Stimulated activated CD4-positive, alpha-beta T cell treated with anti-CD3 and anti-CD28 coated beads, Interleukin-15, amount 100 ng/mL, for 1 hour (primary cell): ENCODE data around the gene FBXW8.

Experiments used
- DNase-seq, 2 donors: peaks; one replicate each; pipeline ENCODE4 v3.0.0-alpha.2; 2020; ENCODE audit warnings: low read depth in 1 of 2, low spot score in 1 of 2

FBXW8 gene

GRCh38 chr12:116910645-116911451 is at the start of gene FBXW8:
TSS of gene FBXW8 (plus strand) at chr12:116910950. CDS start at chr12:116911038, 88 bp downstream.
- DNase-seq: peak; percentile 28 to 54

GRCh38 chr12:116861320-116861719 is 49.4 kb upstream of the FBXW8 start:
- DNase-seq: no peak

GRCh38 chr12:116862167-116862566 is 48.6 kb upstream of the FBXW8 start:
- DNase-seq: no peak

GRCh38 chr12:116863275-116863767 is 47.4 kb upstream of the FBXW8 start:
- DNase-seq: no peak

GRCh38 chr12:116864371-116865160 is 46.2 kb upstream of the FBXW8 start:
- DNase-seq: no peak

GRCh38 chr12:116867523-116867922 is 43.2 kb upstream of the FBXW8 start:
- no peak for DNase-seq

GRCh38 chr12:116870306-116870705 is 40.4 kb upstream of the FBXW8 start:
- no peak for DNase-seq

- no peak for DNase-seq
Observed at GRCh38 chr12:116874324-116874995, 36.3 kb upstream of the FBXW8 start.

- no peak for DNase-seq
Observed at GRCh38 chr12:116876151-116876869, 34.4 kb upstream of the FBXW8 start.

- DNase-seq: no peak
Observed at GRCh38 chr12:116878567-116879508, 31.9 kb upstream of the FBXW8 start.

- DNase-seq: no peak
Observed at GRCh38 chr12:116879509-116880212, 31.1 kb upstream of the FBXW8 start.

GRCh38 chr12:116880213-116880816 is 30.4 kb upstream of the FBXW8 start:
- DNase-seq: no peak

- no peak for DNase-seq
Observed at GRCh38 chr12:116880817-116881324, 29.9 kb upstream of the FBXW8 start.

GRCh38 chr12:116881325-116881876 is 29.3 kb upstream of the FBXW8 start, which contains the start of gene HRK:
TSS of gene HRK (minus strand) at chr12:116881441. CDS start at chr12:116881307, 134 bp downstream.
- no peak for DNase-seq

GRCh38 chr12:116881877-116882507 is 28.8 kb upstream of the FBXW8 start:
- no peak for DNase-seq

- no peak for DNase-seq
Observed at GRCh38 chr12:116882742-116883141, 28.0 kb upstream of the FBXW8 start.

GRCh38 chr12:116884871-116885270 is 25.9 kb upstream of the FBXW8 start:
- no peak for DNase-seq

GRCh38 chr12:116885491-116885890 is 25.3 kb upstream of the FBXW8 start:
- no peak for DNase-seq
